ENCODE results near the gene RHOH. TPM values are rescaled to one million over a fixed set of nuclear protein-coding genes. Genes with fewer than 3 reads are reported as not detected.
A peak's percentile ranks its signal among the peaks of the same experiment; 100 is the strongest.

Gene RHOH
- total and polyA plus RNA-seq, 9 of the 15 experiments (the other 6 are each of a cell fraction or from before 2014, with no cell fraction given), result 14.3 to 37.7 (median 23.2) TPM

- Histone ChIP-seq H3K36me3 (ENCODE audit: control insufficient read depth, insufficient read depth, low read length) (peaks cover 49% of the 10 kb centered on the region), H3K4me3 (peak overlapping the region; percentile 37), H3K9ac (ENCODE audit: insufficient read depth in 1 of 2, low read depth in 2 of 2, low read length in 2 of 2) (peak overlapping the region; percentile 75 to 96), H3K4me2 (ENCODE audit: insufficient read depth, low read length) (peak overlapping the region; percentile 87), H3K27ac (ENCODE audit: extremely low read depth, low read depth, low read length) (peak overlapping the region; percentile 99), H3K9me1 (ENCODE audit: control insufficient read depth, insufficient read depth, low read length) (no peaks in the 10 kb centered on the region), H3K27me3 (ENCODE audit: control insufficient read depth in 2 of 2, insufficient read depth in 2 of 2, low read length in 2 of 2) (no peaks in the 10 kb centered on the region), H3K9me3 (replicated peaks; ENCODE audit: control insufficient read depth, insufficient read depth, low read depth, low read length) (no peaks in the 10 kb centered on the region), H3K79me2 (ENCODE audit: control insufficient read depth, insufficient read depth, low read length) (peaks cover 50% of the 10 kb centered on the region), H4K20me1 (replicated peaks; ENCODE audit: control insufficient read depth, insufficient read depth, low read length) (no peaks in the 10 kb centered on the region; the same call in 1 of the 2 replicates), H2AFZ (ENCODE audit: low read depth, low read length) (peak overlapping the region; percentile 41), H3K4me1 (replicated peaks in 1 of 2; ENCODE audit: control insufficient read depth in 2 of 2, insufficient read depth in 2 of 2, low read length in 2 of 2) (peaks cover 27 to 48% of the 10 kb centered on the region in 2 experiments)
- no TSS peak for BruUV-seq (replicated peaks)
- peak; percentile 99 for FAIRE-seq
- ChIA-PET CTCF (ENCODE audit: low intra/inter-chr PET ratio) (no interaction called here), POLR2A (interaction anchor here (0.5 to 2.4 kb wide), 25 partner anchors 9 to 1125 kb away, joined by 3 to 12 read pairs (median 4); no protein-coding TSS in a partner anchor)
- intact Hi-C loops (cut with micrococcal nuclease) (loop anchor here (2.0 to 10.0 kb wide), 4 partner anchors 30 to 184 kb away; partner anchors contain the start of gene N4BP2), in situ Hi-C loops (cut with MboI) (no loop called here)
- peak; percentile 92 to 97 (median 95) for DNase-seq (ENCODE audit: extremely low read depth in 1 of 4, low spot score in 3 of 4)
- ATAC-seq, result peak; percentile 99
- under 1% methylated on average over 12 of the region's 12 CpGs for WGBS (ENCODE audit: insufficient coverage, low coverage, missing lambda C conversion rate)
- TF ChIP-seq RHOXF2B (CRISPR knock-in tag; conservative IDR thresholded peaks at IDR 0.05) (no peak), ZNF165 (CRISPR knock-in tag; IDR thresholded peaks at IDR 0.05; ENCODE audit: borderline replicate concordance) (no peak), BCOR (IDR thresholded peaks at IDR 0.05) (peak; percentile 32; the same call in 1 of the 2 replicates), ZFPM2 (CRISPR knock-in tag; IDR thresholded peaks at IDR 0.05) (no peak), ZNF140 (CRISPR knock-in tag; IDR thresholded peaks at IDR 0.05) (no peak), ATF3 (IDR thresholded peaks at IDR 0.05) (peak; percentile 100), ATF3 (CRISPR knock-in tag; conservative IDR thresholded peaks at IDR 0.05) (peak; percentile 92), SNRNP70 (optimal IDR thresholded peaks at IDR 0.05; ENCODE audit: low read depth, low read length) (no peak), BRF1 (IDR thresholded peaks at IDR 0.05; ENCODE audit: borderline replicate concordance, extremely low read depth, insufficient read length) (no peak), MTF1 (CRISPR knock-in tag; IDR thresholded peaks at IDR 0.05; ENCODE audit: borderline replicate concordance) (no peak), ZNF668 (CRISPR knock-in tag; IDR thresholded peaks at IDR 0.05) (0 out of 2 replicates have a peak, but pooled peaks have one; percentile 28), OTX1 (CRISPR knock-in tag; IDR thresholded peaks at IDR 0.05) (no peak), ZNF507 (tag; conservative IDR thresholded peaks at IDR 0.05) (no peak), NEUROD1 (IDR thresholded peaks at IDR 0.05; ENCODE audit: borderline replicate concordance, low read depth, low read length, partially characterized antibody) (peak; percentile 58), ZFP36 (IDR thresholded peaks at IDR 0.05; ENCODE audit: low read depth, low read length, partially characterized antibody) (peak; percentile 93), PTRF (tag; IDR thresholded peaks at IDR 0.05) (no peak), NFIX (CRISPR knock-in tag; IDR thresholded peaks at IDR 0.05; ENCODE audit: low read depth) (no peak), MEF2D (tag; conservative IDR thresholded peaks at IDR 0.05; ENCODE audit: low read depth) (no peak; the same call in 1 of the 2 replicates)
- TF ChIP-seq, protein P1, sequence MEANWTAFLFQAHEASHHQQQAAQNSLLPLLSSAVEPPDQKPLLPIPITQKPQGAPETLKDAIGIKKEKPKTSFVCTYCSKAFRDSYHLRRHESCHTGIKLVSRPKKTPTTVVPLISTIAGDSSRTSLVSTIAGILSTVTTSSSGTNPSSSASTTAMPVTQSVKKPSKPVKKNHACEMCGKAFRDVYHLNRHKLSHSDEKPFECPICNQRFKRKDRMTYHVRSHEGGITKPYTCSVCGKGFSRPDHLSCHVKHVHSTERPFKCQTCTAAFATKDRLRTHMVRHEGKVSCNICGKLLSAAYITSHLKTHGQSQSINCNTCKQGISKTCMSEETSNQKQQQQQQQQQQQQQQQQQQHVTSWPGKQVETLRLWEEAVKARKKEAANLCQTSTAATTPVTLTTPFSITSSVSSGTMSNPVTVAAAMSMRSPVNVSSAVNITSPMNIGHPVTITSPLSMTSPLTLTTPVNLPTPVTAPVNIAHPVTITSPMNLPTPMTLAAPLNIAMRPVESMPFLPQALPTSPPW (CRISPR knock-in tag; IDR thresholded peaks at IDR 0.05), result peak; percentile 67; the same call in 1 of the 2 replicates
Measured at GRCh38 chr4:40238700-40239548, 42.1 kb downstream of the RHOH start.

All from K562 (cell line).